AG10803 (cell line): ENCODE results near the gene TGM2.

Experiments
- DNase-seq: peaks from one replicate; pipeline ENCODE4 v3.0.0; 2010; ENCODE audit warnings: low read depth
- H3K4me3 ChIP-seq: 2 replicates; pipeline ENCODE4 v1.5.1; 2011; ENCODE audit warnings: mild to moderate bottlenecking, low read length, control low read depth
- CTCF ChIP-seq: conservative IDR thresholded peaks from 2 replicates; pipeline ENCODE4 v1.5.1; 2011; ENCODE audit warnings: mild to moderate bottlenecking, low read length, control low read depth, inconsistent platforms

Gene TGM2

GRCh38 chr20:38134427-38135270 is 30.4 kb downstream of the TGM2 start:
- DNase-seq: peak; percentile 25
- H3K4me3 ChIP-seq: no peak overlapping the region

GRCh38 chr20:38133680-38134426 is 31.2 kb downstream of the TGM2 start:
- no peak for DNase-seq
- TF ChIP-seq CTCF: no peak
- H3K4me3 ChIP-seq: no peak overlapping the region

More at GRCh38 chr20:38134427-38135270, 30.4 kb downstream of the TGM2 start:
- TF ChIP-seq CTCF: no peak

GRCh38 chr20:38132910-38133501 is 32.1 kb downstream of the TGM2 start:
- no peak overlapping the region for H3K4me3 ChIP-seq
- DNase-seq: no peak
- no peak for TF ChIP-seq CTCF

GRCh38 chr20:38132156-38132909 is 32.7 kb downstream of the TGM2 start:
- H3K4me3 ChIP-seq: no peak overlapping the region
- no peak for DNase-seq
- TF ChIP-seq CTCF: no peak

- H3K4me3 ChIP-seq: no peak overlapping the region
- no peak for TF ChIP-seq CTCF
- no peak for DNase-seq
These were observed 33.4 kb downstream of the TGM2 start for GRCh38 chr20:38131588-38132121.

- H3K4me3 ChIP-seq: no peak overlapping the region
- TF ChIP-seq CTCF: no peak
- no peak for DNase-seq
These were observed 34.1 kb downstream of the TGM2 start for GRCh38 chr20:38130687-38131587.
